Neural cell (in vitro differentiated cells): ENCODE data around the gene PINLYP.

ENCODE experiments used
- EP300 ChIP-seq: fragments of 450-650 bp; conservative IDR thresholded peaks from 2 replicates; pipeline ENCODE4 v1.6.1; 2014; ENCODE audit warnings: antibody characterized with exemption, mild to moderate bottlenecking, moderate library complexity; ENCODE audit not compliant: poor library complexity, severe bottlenecking
- EZH2 ChIP-seq: fragments of 200-600, 300-800 bp; shearing (Covaris generic), sonication (generic); IDR thresholded peaks from 2 replicates; pipeline ENCODE4 v1.6.1; 2014; ENCODE audit warnings: antibody characterized with exemption, low read length, borderline replicate concordance, mild to moderate bottlenecking; ENCODE audit not compliant: insufficient read depth, poor library complexity, severe bottlenecking
- MXI1 ChIP-seq: fragments of 450-650 bp; conservative IDR thresholded peaks from 2 replicates; pipeline ENCODE4 v1.6.1; 2014; ENCODE audit warnings: antibody characterized with exemption, mild to moderate bottlenecking; ENCODE audit not compliant: poor library complexity, severe bottlenecking
- POLR2AphosphoS5 ChIP-seq: IDR thresholded peaks from 2 replicates; pipeline ENCODE4 v1.6.1; 2012
- RAD21 ChIP-seq: fragments of 450-650 bp; conservative IDR thresholded peaks from 2 replicates; pipeline ENCODE4 v1.6.1; 2014; ENCODE audit warnings: antibody characterized with exemption, mild to moderate bottlenecking, moderate library complexity
- TAF1 ChIP-seq: IDR thresholded peaks from 2 replicates; pipeline ENCODE4 v1.6.1; 2012; ENCODE audit warnings: low read depth
- TF ChIP-seq, protein P1 (sequence below): fragments of 450-650 bp; IDR thresholded peaks from 2 replicates; pipeline ENCODE4 v1.5.1; 2014; ENCODE audit warnings: antibody characterized with exemption, mild to moderate bottlenecking, moderate library complexity; ENCODE audit not compliant: poor library complexity, severe bottlenecking

DNA sequence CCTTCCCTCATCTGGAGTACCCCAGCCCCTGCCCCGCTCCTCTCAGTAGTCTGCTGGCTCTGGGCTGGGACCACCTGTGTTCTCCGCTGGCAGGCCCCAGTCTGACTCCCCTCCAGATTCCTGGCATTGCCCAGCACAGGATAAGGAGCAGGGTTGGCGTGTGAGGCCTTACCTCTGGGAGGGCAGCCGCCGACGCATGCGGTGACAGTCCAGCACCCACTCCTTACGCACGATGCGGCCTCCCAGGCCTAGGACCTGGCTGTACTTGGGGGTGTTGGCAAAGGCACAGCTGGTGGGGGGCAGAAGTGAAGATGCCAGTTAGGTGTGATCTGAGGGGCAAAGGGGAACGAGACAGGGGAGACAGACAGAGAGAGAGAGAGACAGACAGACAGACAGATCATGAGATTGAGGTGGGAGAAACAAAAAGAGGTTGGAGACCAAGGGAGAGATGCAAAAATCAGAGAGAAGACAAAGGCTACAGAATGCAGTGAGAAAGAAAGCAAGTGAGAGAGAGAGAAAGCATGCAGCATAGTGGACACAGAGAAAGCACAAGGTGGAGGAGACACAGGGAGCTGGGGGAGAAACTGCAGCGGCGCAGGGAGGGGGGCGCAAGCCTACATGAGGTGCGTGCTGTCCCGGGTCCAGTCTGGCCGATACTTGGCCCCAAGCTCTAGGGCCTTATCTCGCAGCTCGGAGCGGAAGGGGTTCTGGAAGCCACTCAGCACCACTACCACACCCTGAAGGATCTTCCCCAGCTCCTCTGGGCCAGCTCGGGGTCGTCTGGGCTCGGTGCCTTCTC is 24.0 kb upstream of the PINLYP start:
- TF ChIP-seq, protein P1, sequence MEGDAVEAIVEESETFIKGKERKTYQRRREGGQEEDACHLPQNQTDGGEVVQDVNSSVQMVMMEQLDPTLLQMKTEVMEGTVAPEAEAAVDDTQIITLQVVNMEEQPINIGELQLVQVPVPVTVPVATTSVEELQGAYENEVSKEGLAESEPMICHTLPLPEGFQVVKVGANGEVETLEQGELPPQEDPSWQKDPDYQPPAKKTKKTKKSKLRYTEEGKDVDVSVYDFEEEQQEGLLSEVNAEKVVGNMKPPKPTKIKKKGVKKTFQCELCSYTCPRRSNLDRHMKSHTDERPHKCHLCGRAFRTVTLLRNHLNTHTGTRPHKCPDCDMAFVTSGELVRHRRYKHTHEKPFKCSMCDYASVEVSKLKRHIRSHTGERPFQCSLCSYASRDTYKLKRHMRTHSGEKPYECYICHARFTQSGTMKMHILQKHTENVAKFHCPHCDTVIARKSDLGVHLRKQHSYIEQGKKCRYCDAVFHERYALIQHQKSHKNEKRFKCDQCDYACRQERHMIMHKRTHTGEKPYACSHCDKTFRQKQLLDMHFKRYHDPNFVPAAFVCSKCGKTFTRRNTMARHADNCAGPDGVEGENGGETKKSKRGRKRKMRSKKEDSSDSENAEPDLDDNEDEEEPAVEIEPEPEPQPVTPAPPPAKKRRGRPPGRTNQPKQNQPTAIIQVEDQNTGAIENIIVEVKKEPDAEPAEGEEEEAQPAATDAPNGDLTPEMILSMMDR: no peak
- TF ChIP-seq EZH2 (no peak), RAD21 (no peak), POLR2AphosphoS5 (no peak), EP300 (no peak), MXI1 (no peak), TAF1 (no peak)
